ENCODE results near the gene PPM1F.
"Not testable (repeated sequence)": the region's sequence is repeated elsewhere in the genome, so short reads cannot be mapped to it uniquely, and the experiment has no call there.

The PPM1F gene

DNA sequence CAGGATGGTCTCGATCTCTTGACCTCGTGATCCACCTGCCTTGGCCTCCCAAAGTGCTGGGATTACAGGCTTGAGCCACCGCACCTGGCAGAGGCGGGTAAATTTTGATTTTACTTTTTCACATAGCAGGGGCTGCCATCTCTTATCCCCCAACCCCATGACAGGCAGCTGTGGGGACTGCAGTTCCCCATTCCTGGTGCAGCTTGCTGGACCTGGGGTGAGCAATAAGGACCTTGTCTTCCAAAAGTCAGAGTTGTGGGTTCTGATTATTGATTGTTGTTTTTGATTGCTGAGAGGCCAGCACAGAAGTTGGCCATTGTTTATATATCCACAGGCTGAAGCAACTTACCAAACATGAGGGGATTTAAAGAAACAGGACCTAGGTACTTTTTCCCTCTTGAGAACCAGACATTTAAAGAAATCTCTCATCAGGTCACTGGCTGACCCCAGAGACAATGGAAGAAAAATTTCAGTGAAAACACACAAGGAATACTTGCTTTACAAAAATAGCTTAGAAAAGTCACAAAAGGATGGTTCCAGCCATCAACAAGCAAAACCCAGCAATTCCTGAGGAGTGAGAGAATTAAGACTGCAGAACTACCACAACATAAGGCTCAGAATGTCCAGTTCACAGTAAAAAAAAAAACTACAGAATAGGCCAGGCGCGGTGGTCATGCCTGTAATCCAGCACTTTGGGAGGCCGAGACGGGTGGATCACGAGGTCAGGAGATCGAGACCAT is 63.2 kb downstream of the PPM1F start:
- no peak for DNase-seq (ENCODE audit: low read depth)

DNA sequence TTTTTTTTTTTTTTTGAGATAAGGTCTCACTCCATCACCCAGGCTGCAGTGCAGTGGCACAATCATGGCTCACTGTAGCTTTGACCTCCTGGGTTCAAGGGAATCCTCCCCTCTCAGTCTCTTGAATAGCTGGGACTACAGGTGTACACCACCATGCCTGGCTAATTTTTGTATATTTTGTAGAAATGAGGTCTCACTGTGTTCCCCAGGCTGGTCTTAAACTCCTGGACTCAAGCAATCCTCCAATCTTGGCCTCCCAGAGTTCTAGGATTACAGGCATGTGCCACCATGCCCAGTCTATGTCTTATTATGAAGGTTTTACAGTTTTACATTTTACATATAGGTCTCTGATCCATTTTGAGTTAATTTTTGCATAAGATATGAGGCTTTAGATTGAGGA is 64.8 kb downstream of the PPM1F start:
- DNase-seq (ENCODE audit: low read depth) = no peak

DNA sequence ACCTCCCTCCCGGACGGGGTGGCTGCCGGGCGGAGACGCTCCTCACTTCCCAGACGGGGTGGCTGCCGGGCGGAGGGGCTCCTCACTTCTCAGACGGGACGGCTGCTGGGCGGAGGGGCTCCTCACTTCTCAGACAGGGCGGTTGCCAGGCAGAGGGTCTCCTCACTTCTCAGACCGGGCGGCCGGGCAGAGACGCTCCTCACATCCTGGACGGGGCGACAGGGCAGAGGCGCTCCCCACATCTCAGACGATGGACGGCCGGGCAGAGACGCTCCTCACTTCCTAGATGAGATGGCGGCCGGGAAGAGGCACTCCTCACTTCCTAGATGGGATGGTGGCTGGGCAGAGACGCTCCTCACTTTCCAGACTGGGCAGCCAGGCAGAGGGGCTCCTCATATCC is 68.7 kb downstream of the PPM1F start:
- DNase-seq (ENCODE audit: low read depth) = not testable (repeated sequence)

DNA sequence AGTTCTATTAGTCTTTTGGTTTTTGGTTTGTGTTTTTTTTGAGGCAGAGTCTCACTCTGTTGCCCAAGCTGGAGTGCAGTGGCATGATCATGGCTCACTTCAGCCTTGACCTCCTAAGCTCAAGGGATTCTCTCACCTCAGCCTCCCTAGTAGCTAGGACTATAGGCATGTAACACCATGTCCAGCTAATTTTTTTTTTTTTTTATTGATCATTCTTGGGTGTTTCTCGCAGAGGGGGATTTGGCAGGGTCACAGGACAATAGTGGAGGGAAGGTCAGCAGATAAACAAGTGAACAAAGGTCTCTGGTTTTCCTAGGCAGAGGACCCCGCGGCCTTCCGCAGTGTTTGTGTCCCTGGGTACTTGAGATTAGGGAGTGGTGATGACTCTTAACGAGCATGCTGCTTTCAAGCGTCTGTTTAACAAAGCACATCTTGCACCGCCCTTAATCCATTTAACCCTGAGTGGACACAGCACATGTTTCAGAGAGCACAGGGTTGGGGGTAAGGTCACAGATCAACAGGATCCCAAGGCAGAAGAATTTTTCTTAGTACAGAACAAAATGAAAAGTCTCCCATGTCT is 69.8 kb downstream of the PPM1F start:
- not testable (repeated sequence) for DNase-seq (ENCODE audit: low read depth)

- no peak for DNase-seq (ENCODE audit: low read depth)
Observed at GRCh38 chr22:21881841-21882753, 70.6 kb downstream of the PPM1F start.

- DNase-seq (ENCODE audit: low read depth) = no peak
Observed at GRCh38 chr22:21876486-21877176, 76.0 kb downstream of the PPM1F start.

DNA sequence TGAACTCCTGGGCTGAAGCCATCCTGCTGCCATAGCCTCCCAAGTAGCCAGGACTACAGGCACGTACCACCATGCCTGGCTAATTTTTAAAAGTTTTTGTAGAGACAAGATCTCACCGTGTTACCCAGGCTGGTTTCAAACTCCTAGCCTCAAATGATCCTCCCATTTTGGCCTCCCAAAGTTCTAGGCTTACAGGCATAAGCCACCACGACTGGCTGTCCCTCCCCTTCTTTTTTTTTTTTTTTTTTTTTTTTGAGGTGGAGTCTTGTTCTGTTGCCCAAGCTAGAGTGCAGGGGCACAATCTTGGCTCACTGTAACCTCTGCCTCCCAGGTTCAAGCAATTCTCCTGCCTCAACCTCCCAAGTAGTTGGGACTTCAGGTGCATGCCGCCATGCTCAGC is 77.7 kb downstream of the PPM1F start:
- not testable (repeated sequence) for DNase-seq (ENCODE audit: low read depth)

DNA sequence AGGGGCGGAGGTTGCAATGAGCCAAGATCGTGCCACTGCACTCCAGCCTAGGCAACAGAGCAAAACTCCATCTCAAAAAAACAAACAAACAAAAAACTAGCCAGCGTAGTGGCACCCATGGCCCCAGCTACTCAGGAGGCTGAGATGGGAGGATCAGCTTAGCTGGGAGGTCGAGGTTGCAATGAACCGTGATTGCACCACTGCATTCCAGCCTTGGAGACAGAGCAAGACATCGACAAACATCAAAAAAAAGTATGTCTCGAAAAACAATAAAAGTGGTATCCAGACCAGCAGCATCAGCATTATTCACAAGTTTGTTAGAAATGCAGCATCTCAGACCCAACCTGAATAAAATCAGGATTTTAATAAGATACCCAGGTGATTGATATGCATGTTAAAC is 79.0 kb downstream of the PPM1F start:
- DNase-seq (ENCODE audit: low read depth) = no peak

DNA sequence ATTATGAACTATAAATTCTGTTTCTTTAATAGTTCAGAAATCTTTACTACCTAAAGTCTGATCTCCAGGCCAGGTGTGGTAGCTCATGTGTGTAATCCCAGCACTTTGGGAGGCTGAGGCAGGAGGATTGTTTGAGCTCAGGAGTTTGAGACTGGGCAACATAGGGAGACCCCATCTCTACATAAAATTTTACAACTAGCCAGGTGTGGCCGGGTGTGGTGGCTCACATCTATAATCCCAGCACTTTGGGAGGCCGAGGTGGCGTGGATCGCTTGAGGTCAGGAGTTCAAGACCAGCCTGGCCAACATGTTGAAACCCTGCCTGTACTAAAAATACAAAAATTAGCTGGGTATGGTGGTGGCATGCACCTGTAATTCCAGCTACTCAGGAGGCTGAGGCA is 79.9 kb downstream of the PPM1F start:
- not testable (repeated sequence) for DNase-seq (ENCODE audit: low read depth)

Data from stimulated activated CD8-positive, alpha-beta memory T cell treated with anti-CD3 and anti-CD28 coated beads, Interleukin-7, amount 100 ng/mL, for 24 hours (primary cell).